MM.1S (cell line): ENCODE measurements around the gene HTRA3.

ENCODE experiments used
- CTCF ChIP-seq: fragments of 300-600 bp; sonication (generic); IDR thresholded peaks from 2 replicates; pipeline ENCODE4 v1.5.1; 2016; ENCODE audit warnings: antibody characterized with exemption, low read length, mixed read lengths
- EZH2 ChIP-seq: fragments of 300-600 bp; sonication (generic); optimal IDR thresholded peaks from 2 replicates; pipeline ENCODE3; 2017; ENCODE audit warnings: low read depth, mild to moderate bottlenecking, antibody characterized with exemption, low read length, mixed read lengths

GRCh38 chr4:8321220-8321619, 51.7 kb downstream of the HTRA3 start:
- TF ChIP-seq EZH2 (no peak), CTCF (no peak)
